OCI-LY1 (cell line): ENCODE results near the gene SLC25A44.
A peak's percentile ranks its signal among the peaks of the same experiment; 100 is the strongest.

Source experiments
- H2AFZ ChIP-seq: fragments of 200-600 bp; sonication (generic), shearing (Covaris generic); 2 replicates; pipeline ENCODE4 v1.6.0; 2014; ENCODE audit warnings: antibody characterized with exemption, mild to moderate bottlenecking, low read length
- H3F3A ChIP-seq: fragments of 200-600 bp; sonication (generic), shearing (Covaris generic); 2 replicates; pipeline ENCODE4 v1.6.0; 2014; ENCODE audit warnings: mild to moderate bottlenecking, antibody characterized with exemption, low read length, moderate library complexity; ENCODE audit not compliant: insufficient read depth
- H3K27ac ChIP-seq: fragments of 200-600 bp; sonication (generic); 2 replicates; pipeline ENCODE4 v1.5.1; 2014; ENCODE audit warnings: low read length, mixed run types, mild to moderate bottlenecking, low read depth; ENCODE audit not compliant: poor library complexity, severe bottlenecking
- H3K27me3 ChIP-seq: fragments of 200-600 bp; sonication (generic); 2 replicates; pipeline ENCODE4 v1.6.0; 2014; ENCODE audit warnings: antibody characterized with exemption, mild to moderate bottlenecking, low read length, moderate library complexity; ENCODE audit not compliant: insufficient read depth
- H3K36me3 ChIP-seq: fragments of 200-600 bp; sonication (generic); 2 replicates; pipeline ENCODE4 v1.6.1; 2014; ENCODE audit warnings: mild to moderate bottlenecking, antibody characterized with exemption, low read length, moderate library complexity, mixed read lengths; ENCODE audit not compliant: insufficient read depth
- H3K4me1 ChIP-seq: fragments of 200-600 bp; sonication (generic); 2 replicates; pipeline ENCODE4 v1.5.1; 2014; ENCODE audit warnings: mild to moderate bottlenecking, low read length, moderate library complexity; ENCODE audit not compliant: insufficient read depth, severe bottlenecking
- H3K4me2 ChIP-seq: fragments of 200-600 bp; sonication (generic), shearing (Covaris generic); 2 replicates; pipeline ENCODE4 v1.6.1; 2014; ENCODE audit warnings: low read length
- H3K4me3 ChIP-seq: fragments of 200-600 bp; sonication (generic); 2 replicates; pipeline ENCODE4 v1.5.1; 2014; ENCODE audit warnings: low read length, low read depth, mild to moderate bottlenecking, mixed read lengths; ENCODE audit not compliant: poor library complexity, severe bottlenecking
- H3K79me2 ChIP-seq: fragments of 200-600 bp; shearing (Covaris generic); 2 replicates; pipeline ENCODE4 v1.6.1; 2016; ENCODE audit warnings: mixed run types, low read length, mixed read lengths; ENCODE audit not compliant: insufficient read depth
- H3K9ac ChIP-seq: fragments of 200-600 bp; sonication (generic), shearing (Covaris generic); 2 replicates; pipeline ENCODE4 v1.6.1; 2014; ENCODE audit warnings: mild to moderate bottlenecking, low read length, mixed read lengths
- H3K9me2 ChIP-seq: fragments of 200-600 bp; sonication (generic), shearing (Covaris generic); 2 replicates; pipeline ENCODE4 v1.6.1; 2014; ENCODE audit warnings: low read depth, mild to moderate bottlenecking, low read length, mixed read lengths
- H3K9me3 ChIP-seq: fragments of 200-600 bp; shearing (Covaris generic); 2 replicates; pipeline ENCODE4 v1.6.1; 2014; ENCODE audit warnings: low read length, mixed read lengths
- H4K20me1 ChIP-seq: fragments of 200-600 bp; sonication (generic), shearing (Covaris generic); 2 replicates; pipeline ENCODE4 v1.6.0; 2016; ENCODE audit warnings: mild to moderate bottlenecking, low read length; ENCODE audit not compliant: insufficient read depth
- EZH2 ChIP-seq: fragments of 200-600 bp; sonication (generic), shearing (Covaris generic); IDR thresholded peaks from 2 replicates; pipeline ENCODE4 v1.8.0; 2017; ENCODE audit warnings: borderline replicate concordance, mixed run types, mild to moderate bottlenecking, antibody characterized with exemption, low read length, moderate library complexity, mixed read lengths
- TF ChIP-seq, protein P1 (sequence below): fragments of 200-600 bp; sonication (generic), shearing (Covaris generic); IDR thresholded peaks from 2 replicates; pipeline ENCODE4 v1.5.1; 2017; ENCODE audit warnings: mild to moderate bottlenecking, antibody characterized with exemption, low read length, moderate library complexity, mixed read lengths

SLC25A44 gene

DNA sequence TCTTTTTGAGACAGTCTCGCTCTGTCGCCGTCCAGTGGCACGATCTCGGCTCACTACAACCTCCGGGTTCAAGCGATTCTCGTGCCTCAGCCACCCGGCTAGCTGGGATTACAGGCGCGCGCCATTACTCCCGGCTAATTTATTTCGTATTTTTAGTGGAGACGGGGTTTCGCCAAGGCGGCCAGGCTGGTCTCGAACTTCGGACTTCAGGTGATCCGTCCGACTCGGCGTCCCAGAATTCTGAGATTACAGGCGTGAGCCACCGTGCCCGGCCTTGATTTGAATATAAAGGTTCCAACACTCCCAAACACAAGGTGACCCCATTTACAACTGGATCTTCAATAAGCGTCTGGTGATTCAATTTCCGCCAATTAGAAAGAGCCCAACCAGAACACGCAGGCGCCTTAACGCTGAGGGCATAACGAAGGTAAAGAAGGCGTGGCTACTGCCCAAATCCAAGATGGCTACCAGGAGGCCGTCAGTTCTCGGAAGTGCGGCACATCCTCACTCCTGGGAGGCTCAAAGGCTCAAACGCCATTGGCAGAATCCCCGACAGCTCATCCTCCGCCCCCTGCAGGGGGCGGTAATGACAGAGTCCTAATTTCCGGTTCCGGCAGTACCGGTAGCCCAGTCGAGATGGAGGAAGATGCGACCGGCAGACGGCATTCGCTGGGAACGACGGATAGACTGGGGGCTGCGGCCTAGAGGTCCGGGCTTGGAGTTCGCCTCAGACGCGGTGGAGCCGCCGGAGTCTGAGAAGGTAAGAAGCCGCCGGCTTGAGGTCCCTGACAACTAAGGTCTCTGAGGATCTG, at the start of gene SLC25A44:
TSS of gene SLC25A44 (plus strand) at position 617 of the 812 bp plus-strand sequence. CDS start 5,744 bp downstream, outside the sequence.
- no peaks in the 10 kb centered on the region for H3K9me2 ChIP-seq
- no peaks in the 10 kb centered on the region for H4K20me1 ChIP-seq
- H3K36me3 ChIP-seq: peaks cover 23% of the 10 kb centered on the region; the same call in 1 of the 2 replicates
- peak within 1 kb of the TSS; percentile 92 for H3K4me3 ChIP-seq
- peak within 1 kb of the TSS; percentile 87 for H3K9ac ChIP-seq
- H3K9me3 ChIP-seq: peaks cover 4% of the 10 kb centered on the region; the same call in 1 of the 2 replicates
- H3K79me2 ChIP-seq: peaks cover 30% of the 10 kb centered on the region
- H3K27me3 ChIP-seq: no peaks in the 10 kb centered on the region
- no peak within 1 kb of the TSS for H2AFZ ChIP-seq
- TF ChIP-seq, protein P1, sequence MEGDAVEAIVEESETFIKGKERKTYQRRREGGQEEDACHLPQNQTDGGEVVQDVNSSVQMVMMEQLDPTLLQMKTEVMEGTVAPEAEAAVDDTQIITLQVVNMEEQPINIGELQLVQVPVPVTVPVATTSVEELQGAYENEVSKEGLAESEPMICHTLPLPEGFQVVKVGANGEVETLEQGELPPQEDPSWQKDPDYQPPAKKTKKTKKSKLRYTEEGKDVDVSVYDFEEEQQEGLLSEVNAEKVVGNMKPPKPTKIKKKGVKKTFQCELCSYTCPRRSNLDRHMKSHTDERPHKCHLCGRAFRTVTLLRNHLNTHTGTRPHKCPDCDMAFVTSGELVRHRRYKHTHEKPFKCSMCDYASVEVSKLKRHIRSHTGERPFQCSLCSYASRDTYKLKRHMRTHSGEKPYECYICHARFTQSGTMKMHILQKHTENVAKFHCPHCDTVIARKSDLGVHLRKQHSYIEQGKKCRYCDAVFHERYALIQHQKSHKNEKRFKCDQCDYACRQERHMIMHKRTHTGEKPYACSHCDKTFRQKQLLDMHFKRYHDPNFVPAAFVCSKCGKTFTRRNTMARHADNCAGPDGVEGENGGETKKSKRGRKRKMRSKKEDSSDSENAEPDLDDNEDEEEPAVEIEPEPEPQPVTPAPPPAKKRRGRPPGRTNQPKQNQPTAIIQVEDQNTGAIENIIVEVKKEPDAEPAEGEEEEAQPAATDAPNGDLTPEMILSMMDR: peak; percentile 16; the same call in 1 of the 2 replicates
- no peak for TF ChIP-seq EZH2
- peak within 1 kb of the TSS; percentile 93 for H3K4me2 ChIP-seq
- peak within 1 kb of the TSS; percentile 53 for H3K27ac ChIP-seq
- peaks cover 36% of the 10 kb centered on the region for H3K4me1 ChIP-seq
- no peaks in the 10 kb centered on the region for H3F3A ChIP-seq

- H3F3A ChIP-seq: no peaks in the 10 kb centered on the region
- no peaks in the 10 kb centered on the region for H3K79me2 ChIP-seq
- no peak overlapping the region for H3K4me2 ChIP-seq
- peaks cover 39% of the 10 kb centered on the region for H3K4me1 ChIP-seq
- TF ChIP-seq, protein P1: no peak
- no peak for TF ChIP-seq EZH2
- no peak overlapping the region for H3K9ac ChIP-seq
- H2AFZ ChIP-seq: no peak overlapping the region
- no peaks in the 10 kb centered on the region for H3K27me3 ChIP-seq
- H3K4me3 ChIP-seq: no peak overlapping the region
- H4K20me1 ChIP-seq: no peaks in the 10 kb centered on the region
- H3K27ac ChIP-seq: no peak overlapping the region
- no peaks in the 10 kb centered on the region for H3K9me2 ChIP-seq
- H3K9me3 ChIP-seq: no peaks in the 10 kb centered on the region
- H3K36me3 ChIP-seq: no peaks in the 10 kb centered on the region
These were observed 49.2 kb upstream of the SLC25A44 start for GRCh38 chr1:156144742-156145141.

DNA sequence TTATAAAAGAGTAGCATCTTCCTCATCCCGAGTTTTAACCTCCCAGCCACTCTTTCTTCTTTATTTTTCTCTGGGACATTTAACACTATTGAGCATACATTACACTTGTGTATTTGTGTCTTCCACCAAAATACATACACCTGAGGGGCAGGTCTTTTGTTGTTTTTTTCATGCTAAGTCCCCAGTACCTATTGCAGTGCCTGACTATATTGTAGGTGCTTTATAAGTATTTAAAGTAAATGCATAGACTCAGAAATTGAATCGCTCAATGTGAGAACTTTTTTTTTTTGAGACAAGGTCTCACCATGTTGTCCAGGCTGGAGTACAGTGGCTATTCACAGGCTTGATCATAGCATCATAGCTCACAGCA, 48.3 kb upstream of the SLC25A44 start:
- no peaks in the 10 kb centered on the region for H3K79me2 ChIP-seq
- H3K9ac ChIP-seq: no peak overlapping the region
- no peak overlapping the region for H3K4me3 ChIP-seq
- H3K36me3 ChIP-seq: no peaks in the 10 kb centered on the region
- H3K27ac ChIP-seq: no peak overlapping the region
- H3K9me3 ChIP-seq: no peaks in the 10 kb centered on the region
- no peaks in the 10 kb centered on the region for H3F3A ChIP-seq
- no peak overlapping the region for H3K4me2 ChIP-seq
- no peaks in the 10 kb centered on the region for H4K20me1 ChIP-seq
- TF ChIP-seq EZH2: no peak
- TF ChIP-seq, protein P1: no peak
- H3K27me3 ChIP-seq: no peaks in the 10 kb centered on the region
- H2AFZ ChIP-seq: no peak overlapping the region
- no peaks in the 10 kb centered on the region for H3K9me2 ChIP-seq
- peaks cover 48% of the 10 kb centered on the region for H3K4me1 ChIP-seq
